Inflammatory macrophage (primary cell): Measurements from ENCODE around the gene ZNF786.
"Not testable (repeated sequence)": the region's sequence is repeated elsewhere in the genome, so short reads cannot be mapped to it uniquely, and the experiment has no call there.

ENCODE experiments used
- DNase-seq, 2 donors: peaks; one replicate each; pipeline ENCODE4 v3.0.0-alpha.2; 2020 to 2022
- total RNA-seq, 18 experiments: gene quantifications; one replicate each; lab custom pipeline; 2026; ENCODE audit warnings: mixed read lengths in 6 of 18, inconsistent platforms in 2 of 18; lab: John Stamatoyannopoulos, UW

The ZNF786 gene
- total RNA-seq: 1.2 to 15.4 (median 8.8) reads per million in 18 experiments

GRCh38 chr7:149090397-149091195, at the start of gene ZNF786:
Gene ZNF786 (minus strand): TSS chr7:149090718. CDS start chr7:149090640, 78 bp downstream.
- peak; percentile 93 to 95 for DNase-seq

- no peak for DNase-seq
These were observed 45.6 kb upstream of the ZNF786 start for GRCh38 chr7:149136118-149136517.

GRCh38 chr7:149133028-149133710, 42.7 kb upstream of the ZNF786 start:
- DNase-seq: no peak

- no peak for DNase-seq
These were observed 40.2 kb upstream of the ZNF786 start for GRCh38 chr7:149130572-149131198.

GRCh38 chr7:149126662-149127266, 36.2 kb upstream of the ZNF786 start:
- DNase-seq: peak; percentile 46 to 66

- DNase-seq: peak; percentile 93 to 95
These were observed 35.5 kb upstream of the ZNF786 start, which contains the start of gene ZNF425 for GRCh38 chr7:149125863-149126661. Gene ZNF425 (minus strand): TSS chr7:149126324. CDS start chr7:149126213, 111 bp downstream.

- DNase-seq: no peak
These were observed 34.8 kb upstream of the ZNF786 start for GRCh38 chr7:149125189-149125862.

GRCh38 chr7:149109969-149110368, 19.5 kb upstream of the ZNF786 start:
- no peak for DNase-seq

GRCh38 chr7:149104749-149105148, 14.2 kb upstream of the ZNF786 start:
- no peak for DNase-seq

- DNase-seq: no peak
These were observed 13.7 kb upstream of the ZNF786 start for GRCh38 chr7:149104214-149104613.

- DNase-seq: no peak
These were observed 12.9 kb upstream of the ZNF786 start for GRCh38 chr7:149103424-149103823.

- no peak for DNase-seq
These were observed 12.1 kb upstream of the ZNF786 start for GRCh38 chr7:149102666-149103065.

- DNase-seq: no peak
These were observed 10.3 kb upstream of the ZNF786 start for GRCh38 chr7:149100821-149101220.

GRCh38 chr7:149099058-149099457, 8.5 kb upstream of the ZNF786 start:
- DNase-seq: no peak

GRCh38 chr7:149097088-149097487, 6.6 kb upstream of the ZNF786 start:
- no peak for DNase-seq

GRCh38 chr7:149093228-149093627, 2.7 kb upstream of the ZNF786 start:
- no peak for DNase-seq

- DNase-seq: not testable (repeated sequence)
These were observed 1.7 kb upstream of the ZNF786 start for GRCh38 chr7:149092244-149092643.

- no peak for DNase-seq
These were observed 3.1 kb downstream of the ZNF786 start for GRCh38 chr7:149087376-149087775.

GRCh38 chr7:149085866-149086265, 4.7 kb downstream of the ZNF786 start:
- DNase-seq: peak; percentile 35 to 80

GRCh38 chr7:149084407-149084806, 6.1 kb downstream of the ZNF786 start:
- DNase-seq: no peak

- DNase-seq: peak; percentile 15 to 44
These were observed 8.6 kb downstream of the ZNF786 start for GRCh38 chr7:149081914-149082313.
